ENCODE measurements around the gene NUP210L.

Gene NUP210L

DNA sequence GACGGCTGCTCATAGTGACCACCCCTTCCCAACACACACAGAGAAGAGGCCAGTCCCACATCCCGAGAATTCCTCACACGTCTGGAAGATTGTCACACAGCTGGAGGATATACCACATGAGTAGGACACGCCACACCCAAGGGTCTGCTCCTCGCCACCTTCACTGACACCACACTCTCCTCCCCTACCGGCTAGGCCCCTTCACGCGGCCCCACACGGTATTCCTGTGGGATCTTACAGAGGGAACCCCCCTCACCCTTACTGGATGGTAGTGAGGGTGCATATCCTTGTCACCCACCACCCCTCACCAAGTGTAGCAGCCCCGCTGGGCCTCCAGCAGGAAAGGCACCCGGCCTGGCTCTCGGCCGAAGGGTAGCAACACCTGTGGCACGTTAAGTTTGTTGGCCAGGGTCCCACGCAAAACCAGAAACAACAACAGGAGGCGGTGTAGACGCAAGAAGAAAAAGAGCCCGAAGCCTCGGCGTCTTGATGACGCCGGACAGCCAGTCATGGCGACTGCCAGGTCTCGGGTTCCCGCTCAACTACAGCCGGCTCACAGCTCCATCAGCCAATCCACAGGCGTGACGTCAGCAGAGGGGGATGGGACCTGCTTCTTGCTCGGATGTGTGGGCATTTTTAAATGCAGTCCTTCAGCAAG lies at the start of gene NUP210L:
NUP210L (minus strand) TSS at position 540 of the 658 bp plus-strand sequence.
- peak; percentile 26 for DNase-seq (ENCODE audit: low read depth, low spot score)

DNA sequence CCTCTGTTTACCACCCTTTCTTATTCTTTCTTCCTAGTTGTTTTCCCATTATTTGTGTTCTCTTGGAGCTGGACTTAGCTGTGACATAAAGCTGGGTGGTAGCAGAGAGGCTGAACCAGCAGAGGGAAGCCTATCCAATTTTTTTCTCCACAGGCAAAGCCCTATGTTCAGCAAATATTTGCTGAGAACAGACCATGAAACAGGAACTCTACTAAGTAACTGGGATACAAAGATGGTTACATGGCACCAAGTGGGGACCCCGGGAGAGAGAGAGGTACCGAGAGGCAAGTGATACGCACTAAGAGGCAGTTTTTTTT lies 44.6 kb upstream of the NUP210L start:
- no peak for DNase-seq (ENCODE audit: low read depth, low spot score)

DNA sequence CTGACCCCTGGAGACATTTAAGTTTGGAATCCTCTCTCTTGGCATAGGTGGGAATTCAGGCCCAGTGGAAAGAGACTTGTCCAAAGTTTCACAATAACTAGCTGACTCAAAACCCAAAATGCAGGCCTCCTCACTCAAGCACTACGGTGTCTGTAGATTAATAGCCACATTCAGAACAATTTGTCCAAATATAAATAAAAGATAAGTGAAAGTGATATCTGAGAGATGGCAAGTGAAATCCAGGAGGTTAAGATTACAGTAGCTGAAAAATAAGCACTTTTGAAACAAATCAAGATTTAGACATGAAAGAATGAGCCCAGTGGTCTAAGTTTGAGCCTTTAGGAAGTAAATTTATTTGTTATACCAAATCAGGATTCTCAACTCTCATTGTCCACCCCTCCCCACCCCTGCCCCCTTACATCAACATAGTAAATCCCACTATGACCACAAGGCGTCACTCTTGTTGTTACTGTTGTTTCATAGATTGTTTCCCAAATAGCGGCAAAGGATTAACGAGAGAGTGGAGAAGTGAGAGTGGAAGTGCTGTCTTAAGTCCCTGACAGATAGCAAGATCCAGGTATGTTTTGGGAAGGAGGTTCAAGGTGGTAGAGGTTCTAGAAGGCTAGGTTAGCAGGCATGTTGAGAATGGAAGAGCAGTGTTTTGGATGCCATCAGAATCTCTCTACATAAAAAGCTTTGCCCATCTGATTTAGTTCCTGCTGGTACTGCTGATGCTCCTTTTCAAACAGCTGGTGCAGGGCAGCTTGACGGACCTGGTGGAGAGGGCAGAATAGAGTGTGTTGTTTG lies 44.1 kb upstream of the NUP210L start:
- DNase-seq (ENCODE audit: low read depth, low spot score) = peak; percentile 76

DNA sequence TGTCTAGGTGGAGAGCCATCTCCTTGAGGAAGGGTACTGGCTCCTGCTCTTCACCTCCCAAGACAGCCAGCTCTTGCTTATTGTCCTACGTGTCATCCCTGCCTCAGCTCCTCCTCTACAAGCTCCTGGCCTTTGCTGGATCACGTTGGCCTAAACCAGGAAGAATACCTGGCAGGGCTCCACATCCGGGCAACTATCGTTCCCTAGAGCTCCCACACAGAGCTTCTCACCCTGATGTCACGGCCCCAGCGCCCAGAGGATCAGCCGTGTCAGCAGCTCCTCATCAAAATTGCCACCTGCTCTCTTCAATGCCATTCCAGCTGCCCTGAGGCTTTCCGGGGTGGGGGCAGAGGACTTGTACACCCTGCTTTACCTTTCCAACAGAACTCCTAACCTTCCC lies 38.9 kb upstream of the NUP210L start:
- no peak for DNase-seq (ENCODE audit: low read depth, low spot score)

DNA sequence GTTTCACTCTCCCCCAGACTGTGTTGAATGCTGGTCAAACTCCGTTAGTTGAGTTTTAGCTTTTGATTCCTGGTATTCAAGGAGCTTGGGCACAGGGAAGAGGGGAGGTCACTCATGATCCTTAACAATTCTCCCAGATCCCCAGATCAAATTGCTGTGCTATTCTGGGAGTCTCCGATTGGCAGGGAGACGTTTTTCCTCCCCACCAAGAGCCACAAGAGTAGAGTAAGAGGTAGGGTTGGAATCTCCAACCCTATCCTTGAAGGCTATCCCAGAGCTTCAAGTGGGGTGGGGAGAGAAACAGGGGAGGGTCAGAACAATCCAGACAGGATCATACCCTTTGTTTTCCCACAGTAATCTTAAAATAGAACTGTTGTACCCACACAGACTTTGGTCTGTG lies 37.6 kb upstream of the NUP210L start:
- DNase-seq (ENCODE audit: low read depth, low spot score) = no peak

DNA sequence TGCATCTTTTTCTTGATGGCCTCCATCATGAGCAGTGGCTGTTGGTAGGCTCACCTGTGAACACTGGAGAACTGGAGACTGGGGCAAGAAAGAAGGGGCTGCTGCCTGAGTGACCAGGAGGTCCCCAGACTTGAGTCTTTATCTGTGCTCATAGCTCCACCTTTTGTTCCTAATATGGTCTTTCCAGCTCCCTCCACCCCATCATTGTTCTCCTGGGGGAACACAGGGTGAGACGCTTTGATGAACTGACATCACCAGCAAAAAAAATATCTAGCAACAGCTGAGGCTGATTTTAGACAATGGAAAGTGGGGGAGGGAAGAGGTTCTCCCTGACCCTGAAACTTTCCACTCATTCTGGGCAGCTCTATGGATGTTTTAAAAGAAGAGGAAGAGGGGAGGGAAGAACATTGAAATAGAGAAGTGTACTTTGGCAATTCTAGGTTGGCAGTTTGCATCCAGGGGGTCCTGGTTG lies 37.2 kb upstream of the NUP210L start, which contains the start of gene TPM3:
TPM3 (minus strand) TSS at position 111 of the 472 bp plus-strand sequence; CDS start at position 29, 82 bp downstream.
- DNase-seq (ENCODE audit: low read depth, low spot score) = no peak

DNA sequence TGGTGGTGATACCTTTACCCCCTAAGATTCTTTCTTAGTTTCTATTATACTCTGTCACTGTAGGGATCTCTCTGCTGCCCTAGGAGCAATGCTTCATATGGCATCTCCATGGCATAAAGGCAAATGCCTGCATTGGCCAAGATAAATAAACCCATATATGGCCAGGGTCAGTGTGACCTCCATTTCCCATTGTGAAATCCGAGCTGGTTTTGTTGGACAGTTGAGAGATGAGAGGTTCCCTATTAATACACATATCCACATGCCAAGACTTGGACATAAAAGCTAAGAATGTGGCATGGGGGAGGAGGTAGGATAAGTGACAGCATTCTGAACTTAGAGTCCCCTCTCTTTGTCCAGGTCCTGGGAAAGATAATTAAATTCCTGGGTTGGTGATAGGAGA lies 35.7 kb upstream of the NUP210L start:
- no peak for DNase-seq (ENCODE audit: low read depth, low spot score)

DNA sequence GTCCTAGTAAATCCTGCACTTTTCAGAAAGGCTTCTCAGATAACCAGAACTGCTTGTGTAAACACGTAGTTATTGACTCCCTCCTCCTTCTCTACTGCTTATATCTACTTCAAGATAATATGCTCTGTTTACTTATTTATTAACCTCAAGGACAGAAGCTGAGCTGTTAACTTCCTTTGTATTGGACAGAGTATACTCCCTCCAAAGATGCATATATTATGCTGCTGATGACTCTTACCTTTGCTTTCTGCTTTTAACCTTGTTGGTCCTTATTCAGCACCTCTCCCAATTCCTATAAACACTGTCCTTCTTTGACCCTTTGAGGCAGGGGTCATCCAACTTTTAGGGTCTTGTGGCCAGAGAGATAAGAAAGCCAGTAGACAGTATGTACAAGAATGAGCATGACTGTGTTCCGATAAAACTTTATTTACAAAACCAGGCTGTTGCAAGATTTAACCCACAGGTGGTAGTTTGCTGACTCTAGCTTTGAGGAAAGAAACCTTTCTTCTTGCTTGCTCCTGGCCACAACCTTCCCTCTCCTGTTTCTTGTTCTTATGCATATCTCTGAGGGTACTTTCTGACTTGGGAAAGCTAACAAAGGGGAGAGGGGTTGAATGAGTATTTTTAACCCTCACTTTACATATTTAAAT lies 32.1 kb upstream of the NUP210L start:
- DNase-seq (ENCODE audit: low read depth, low spot score) = no peak

DNA sequence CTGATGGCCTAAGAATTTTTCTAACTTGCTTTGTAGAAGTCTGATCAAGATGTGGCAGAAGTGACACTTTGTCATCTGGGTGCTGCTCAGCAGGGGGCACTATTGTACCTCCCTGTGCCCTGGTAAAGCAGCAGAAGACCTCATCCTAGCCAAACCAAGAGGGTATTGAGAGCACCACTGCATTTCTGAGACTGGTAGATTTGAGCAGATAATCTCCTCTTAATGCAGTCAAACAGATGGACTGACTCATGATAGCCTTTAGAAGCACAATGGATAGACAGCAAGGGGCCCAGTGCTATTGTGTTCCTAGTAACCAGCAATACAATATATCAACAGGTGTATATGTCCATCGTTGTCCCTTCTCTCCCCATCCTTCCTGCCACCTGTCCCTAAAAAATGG lies 31.3 kb upstream of the NUP210L start:
- peak; percentile 40 for DNase-seq (ENCODE audit: low read depth, low spot score)

DNA sequence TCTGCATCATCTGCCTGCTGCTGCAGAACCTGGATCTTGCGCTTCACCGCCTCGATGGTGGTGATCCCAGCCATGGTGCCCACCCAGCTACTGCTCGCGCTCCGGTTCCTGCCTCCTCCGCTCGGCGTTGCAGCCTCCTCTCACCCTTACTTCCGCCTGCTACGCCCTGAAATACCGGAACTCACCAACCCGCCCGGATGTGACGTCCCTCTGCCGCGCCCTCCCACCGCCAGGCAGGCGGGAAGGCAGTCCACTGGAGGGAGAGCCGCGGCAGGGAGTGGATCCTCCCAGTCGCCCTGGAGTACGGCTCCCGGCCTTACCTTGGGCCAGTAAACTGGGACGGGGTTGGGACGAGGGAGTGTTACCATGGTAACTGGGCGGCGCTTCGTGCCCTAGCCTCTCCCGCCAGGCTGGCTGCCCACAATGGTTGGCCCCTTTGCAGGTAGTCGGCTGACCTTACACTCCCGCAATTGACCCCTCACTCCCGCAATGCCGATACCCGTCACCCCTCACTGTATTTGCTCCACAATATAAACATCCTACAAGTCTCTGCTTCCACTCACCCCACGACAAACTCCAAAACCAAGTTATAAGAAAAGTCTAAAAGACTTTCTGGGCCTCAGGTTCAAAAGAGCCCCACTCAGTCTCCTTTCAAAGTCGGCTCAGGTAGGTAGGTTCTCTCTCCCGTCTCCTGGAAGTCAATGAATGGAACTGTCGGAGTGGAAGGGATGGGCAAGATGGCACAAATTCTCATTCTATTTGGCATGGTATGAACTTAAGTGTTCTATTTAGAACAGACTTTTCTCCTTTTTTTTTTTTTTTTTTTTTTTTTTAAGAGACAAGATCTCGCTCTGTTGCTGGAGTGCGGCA lies 28.4 kb upstream of the NUP210L start:
- peak; percentile 98 for DNase-seq (ENCODE audit: low read depth, low spot score)

DNA sequence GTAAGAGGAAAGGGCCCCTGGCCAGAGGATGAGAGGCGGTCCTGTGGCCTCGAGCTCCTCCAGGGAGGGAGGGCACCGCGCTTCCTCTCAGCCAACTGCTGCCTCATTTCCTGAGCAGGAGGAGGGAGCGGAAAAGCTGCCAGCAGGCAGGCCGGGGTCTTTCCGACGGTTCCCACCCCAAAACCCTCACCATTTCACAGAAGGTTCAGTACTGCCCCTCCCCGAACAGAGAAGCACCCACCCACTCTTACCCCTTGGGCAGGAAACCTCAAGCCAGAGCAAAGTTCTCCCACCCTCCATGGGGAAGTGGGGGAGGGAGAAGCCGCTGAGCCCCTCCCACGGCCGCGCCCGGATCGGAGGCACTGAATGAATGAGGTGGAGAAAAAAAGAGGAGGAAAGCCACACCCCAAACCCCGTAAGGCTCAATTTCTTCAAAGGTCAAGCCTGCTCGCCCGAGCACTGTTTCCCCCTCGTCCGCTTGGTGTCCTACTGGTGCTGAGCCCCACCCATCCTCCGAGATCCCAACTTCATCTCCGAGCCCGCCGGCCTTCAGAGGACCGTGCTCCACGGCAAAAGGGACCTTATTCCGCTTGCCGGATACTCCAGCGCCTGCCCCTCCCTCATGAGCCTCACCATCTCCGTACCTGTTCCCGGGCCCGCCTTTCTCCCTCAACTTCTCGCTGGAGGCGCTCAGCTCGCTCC lies 27.6 kb upstream of the NUP210L start:
- DNase-seq (ENCODE audit: low read depth, low spot score) = peak; percentile 80

DNA sequence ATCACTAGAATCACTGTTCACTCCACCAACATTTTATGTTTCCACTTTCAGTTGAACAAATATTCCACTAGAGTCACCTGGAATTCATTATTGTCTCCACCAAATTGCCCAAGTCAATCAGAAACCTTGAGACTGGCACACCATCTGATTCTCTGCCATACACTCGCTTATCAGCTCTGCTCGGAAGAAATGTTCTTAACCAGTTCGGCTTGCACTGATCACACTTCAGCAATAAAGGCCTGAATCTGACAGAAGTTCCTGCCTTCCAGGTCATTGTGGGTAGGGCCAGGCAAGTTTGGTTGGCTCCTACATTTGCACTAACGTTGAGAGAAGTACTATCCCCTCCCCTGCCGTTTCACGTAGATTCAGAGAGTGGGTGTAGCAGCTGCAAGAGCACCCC lies 27.1 kb upstream of the NUP210L start:
- no peak for DNase-seq (ENCODE audit: low read depth, low spot score)

DNA sequence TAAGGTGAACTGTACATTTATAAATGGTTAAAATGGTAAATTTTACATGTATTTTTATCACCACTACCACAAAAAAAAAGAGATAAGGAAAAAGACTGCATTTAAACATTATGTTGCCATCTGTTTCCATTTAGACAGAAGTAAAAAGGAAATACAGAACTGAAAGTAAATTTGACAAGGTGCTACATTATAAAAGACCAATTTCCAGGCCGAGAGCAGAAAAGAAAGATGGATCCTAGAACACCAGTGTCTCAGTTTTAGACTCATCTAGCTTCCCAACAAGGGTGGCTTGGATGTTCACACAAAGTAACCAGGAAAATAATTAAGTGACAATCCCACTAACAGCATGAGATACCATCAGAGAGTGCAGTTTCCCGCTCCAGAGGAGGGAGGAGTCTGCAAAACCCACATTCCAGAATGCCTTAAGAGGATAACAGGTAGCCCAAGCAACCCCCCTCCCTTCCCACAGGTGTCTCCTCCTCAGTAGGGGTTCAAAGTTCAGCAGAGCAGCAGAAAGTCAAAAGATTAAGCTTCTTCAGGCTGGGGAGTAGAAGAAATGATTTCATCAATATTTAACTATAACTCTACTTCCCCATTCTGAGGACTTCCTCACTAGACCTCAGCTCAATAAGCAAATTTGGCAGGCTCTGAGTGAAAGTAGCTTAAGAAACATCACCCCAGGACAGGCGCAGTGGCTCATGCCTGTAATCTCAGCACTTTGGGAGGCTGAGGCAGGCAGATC lies 25.2 kb upstream of the NUP210L start:
- no peak for DNase-seq (ENCODE audit: low read depth, low spot score)

DNA sequence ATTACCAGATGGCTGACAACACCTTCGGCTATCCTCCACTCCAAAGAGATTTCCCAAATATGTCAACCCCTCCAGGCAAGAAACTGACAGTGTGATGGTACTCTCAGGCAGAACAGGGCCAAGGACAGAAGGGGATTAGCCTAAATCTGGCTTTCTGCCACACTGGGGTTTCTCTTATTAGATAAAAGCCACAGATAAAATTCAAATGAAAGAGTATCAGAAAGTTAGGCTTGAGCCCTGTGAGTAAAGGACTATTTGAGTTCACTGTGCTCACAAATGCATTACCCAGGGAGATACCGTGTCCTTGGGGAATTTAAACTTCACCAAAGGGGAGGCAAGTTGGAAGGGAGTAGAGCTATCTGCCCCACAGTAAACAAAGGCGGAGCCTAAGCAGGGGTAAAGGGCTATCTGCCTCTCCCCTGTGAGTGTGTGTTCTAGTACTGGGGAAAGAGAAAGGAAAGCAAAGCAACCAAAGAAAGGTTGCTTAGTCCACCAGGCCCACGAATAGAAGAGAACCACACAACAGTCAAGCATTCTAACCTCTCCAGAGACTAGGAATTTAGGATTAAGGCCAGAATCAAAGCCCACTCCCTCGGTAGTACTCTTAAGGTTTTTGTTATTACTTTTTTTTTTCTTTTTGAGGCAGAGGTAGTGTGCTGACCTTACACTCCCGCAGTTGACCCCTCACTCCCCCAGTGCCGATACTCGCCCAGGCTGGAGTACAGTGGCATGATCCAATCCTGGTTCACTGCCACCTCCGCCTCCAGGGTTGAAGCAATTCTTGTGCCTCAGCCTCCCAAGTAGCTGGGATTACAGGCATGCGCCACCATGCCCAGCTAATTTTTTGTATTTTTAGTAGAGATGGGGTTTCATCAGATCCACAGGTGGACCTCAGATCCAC lies 24.3 kb upstream of the NUP210L start:
- DNase-seq (ENCODE audit: low read depth, low spot score) = no peak

DNA sequence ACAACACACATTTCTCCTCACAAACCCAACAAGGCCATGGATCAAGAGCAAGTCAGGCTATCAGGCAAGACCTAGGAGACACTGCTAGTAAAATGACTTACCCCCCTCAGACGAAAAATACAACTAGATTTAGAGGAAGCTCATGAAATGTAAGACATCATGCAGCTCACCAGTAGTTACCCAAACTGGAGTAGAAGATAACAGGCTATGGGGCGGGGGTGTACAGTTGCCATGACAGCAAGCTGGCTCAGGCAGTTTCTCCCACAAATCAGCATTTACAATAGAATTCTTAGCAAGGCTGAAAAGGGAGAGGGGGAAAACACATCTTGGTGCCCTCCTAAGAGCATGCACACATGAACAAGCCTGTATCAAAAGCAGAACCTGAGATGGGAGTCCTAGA lies 23.1 kb upstream of the NUP210L start:
- DNase-seq (ENCODE audit: low read depth, low spot score) = peak; percentile 27

DNA sequence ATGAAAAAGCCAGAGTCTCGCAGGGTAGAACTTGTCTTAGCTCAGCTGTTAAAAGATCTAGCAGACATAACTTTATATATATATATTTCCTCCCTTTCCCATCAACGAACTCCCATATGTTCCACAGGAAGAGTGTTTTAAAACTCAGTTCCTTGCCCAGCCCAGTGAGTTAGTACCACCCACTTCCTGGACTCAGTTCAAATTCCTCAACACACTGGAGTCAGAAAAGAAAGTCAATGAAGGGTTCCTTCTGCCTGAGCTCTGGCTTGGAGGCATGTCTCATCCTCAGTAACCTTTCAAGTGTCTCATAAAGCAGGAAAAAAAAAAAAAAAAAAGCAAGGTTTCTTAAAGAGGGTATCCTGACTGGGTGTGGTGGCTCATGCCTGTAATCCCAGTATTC lies 21.5 kb upstream of the NUP210L start:
- peak; percentile 74 for DNase-seq (ENCODE audit: low read depth, low spot score)

DNA sequence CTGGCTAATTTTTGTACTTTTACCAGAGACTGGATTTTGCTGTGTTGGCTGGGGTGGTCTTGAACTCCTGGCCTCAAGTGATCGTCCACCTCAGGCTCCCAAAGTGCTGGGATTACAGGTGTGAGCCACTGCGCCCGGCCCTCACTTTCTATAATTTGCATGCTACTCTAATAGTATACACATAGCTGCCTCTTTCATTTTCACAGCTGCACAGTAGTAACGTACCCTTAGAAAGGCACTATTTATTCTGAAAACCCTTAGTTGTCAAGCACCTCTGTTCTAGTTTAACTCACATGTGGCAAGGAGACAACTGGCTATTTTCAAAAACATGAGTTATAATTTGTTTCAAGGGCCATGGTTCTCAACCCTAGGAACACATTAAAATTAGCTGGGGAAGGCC lies 19.8 kb upstream of the NUP210L start:
- DNase-seq (ENCODE audit: low read depth, low spot score) = no peak

DNA sequence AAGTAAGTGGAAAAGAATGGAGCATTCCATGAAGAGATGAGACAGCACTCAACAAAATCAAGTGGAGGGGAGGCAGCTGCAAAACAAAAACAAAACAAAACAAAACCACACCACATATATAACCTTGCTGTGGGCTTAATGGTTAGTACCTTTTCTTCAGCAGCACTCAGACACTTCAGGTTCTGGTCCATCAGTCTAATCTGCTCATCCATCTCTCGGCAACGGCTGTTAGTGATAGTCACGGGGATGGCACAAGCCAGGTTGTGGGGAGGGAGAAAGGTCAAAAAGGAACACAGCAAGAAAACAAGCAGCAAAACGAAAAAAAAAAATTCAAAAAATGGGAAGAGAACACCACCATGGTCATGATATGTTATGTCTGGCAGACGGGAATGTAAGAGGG lies 17.0 kb upstream of the NUP210L start:
- no peak for DNase-seq (ENCODE audit: low read depth, low spot score)

DNA sequence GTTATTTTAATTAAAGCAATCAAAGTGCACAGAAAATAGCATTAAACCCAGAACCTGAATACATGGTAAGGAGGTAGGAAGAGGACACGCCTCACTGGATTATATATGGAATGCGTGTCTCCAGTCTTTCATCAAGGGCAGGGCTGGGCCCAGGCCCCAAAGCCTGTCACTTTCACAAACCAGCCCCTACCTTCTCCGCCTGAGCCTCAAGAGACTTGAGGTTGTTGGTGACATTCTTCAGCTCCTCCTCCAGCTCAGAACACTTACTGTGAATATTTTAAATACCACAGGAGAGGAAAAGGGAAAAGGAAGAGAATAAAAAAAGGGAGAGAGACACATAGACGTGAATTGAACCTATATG lies 16.3 kb upstream of the NUP210L start:
- DNase-seq (ENCODE audit: low read depth, low spot score) = no peak

Measured in astrocyte of the hippocampus (primary cell).